WERI-Rb-1 (cell line): ENCODE data around the gene PSTPIP2.

Experiments
- DNase-seq: peaks from one replicate; pipeline ENCODE4 v3.0.0-alpha.2; 2020
- H3K27ac ChIP-seq: fragments of 250-450 bp; sonication (Bioruptor Pico); 2 replicates; pipeline ENCODE4 v1.5.1; 2020; ENCODE audit warnings: mild to moderate bottlenecking, moderate library complexity
- H3K27me3 ChIP-seq: fragments of 250-450 bp; sonication (Bioruptor Pico); 2 replicates; pipeline ENCODE4 v1.5.1; 2021; ENCODE audit warnings: mild to moderate bottlenecking, low read depth, moderate library complexity; ENCODE audit not compliant: insufficient read depth, severe bottlenecking
- H3K36me3 ChIP-seq: fragments of 250-450 bp; sonication (Bioruptor Pico); 2 replicates; pipeline ENCODE4 v1.5.1; 2020; ENCODE audit warnings: mild to moderate bottlenecking, moderate library complexity
- H3K4me3 ChIP-seq: 2 replicates; pipeline ENCODE4 v1.5.1; 2011; ENCODE audit warnings: low read depth, mild to moderate bottlenecking, control low read depth, low read length
- H3K9me3 ChIP-seq: fragments of 250-450 bp; sonication (Bioruptor Pico); 2 replicates; pipeline ENCODE4 v1.5.1; 2021; ENCODE audit warnings: mild to moderate bottlenecking, moderate library complexity; ENCODE audit not compliant: severe bottlenecking
- TF ChIP-seq, protein P1 (sequence below): IDR thresholded peaks from 2 replicates; pipeline ENCODE4 v1.5.1; 2011; ENCODE audit warnings: low read depth, mild to moderate bottlenecking, control low read depth, inconsistent platforms, low read length

PSTPIP2 gene

DNA sequence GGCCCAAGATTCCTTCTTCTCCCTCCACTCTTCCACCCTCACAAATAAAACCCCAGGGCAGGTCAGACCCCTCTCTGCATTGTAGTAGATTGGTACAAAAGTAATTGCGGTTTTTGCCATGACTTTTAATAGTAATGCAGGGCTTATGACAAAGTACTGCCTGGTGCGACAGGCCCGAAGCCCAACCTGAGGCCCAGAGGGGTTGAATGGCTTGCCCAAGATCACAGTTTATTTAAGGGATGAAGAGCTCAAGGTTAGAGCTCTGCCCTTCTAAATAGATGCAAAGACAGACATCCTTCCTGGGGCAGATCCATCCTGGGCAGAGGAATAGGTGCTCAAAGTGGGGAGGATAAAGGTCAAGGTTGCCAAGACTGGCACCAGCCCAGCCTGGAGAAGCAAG, 899 bp upstream of the PSTPIP2 start:
- Histone ChIP-seq H3K36me3 (peaks cover 12% of the 10 kb centered on the region), H3K9me3 (no peaks in the 10 kb centered on the region), H3K4me3 (no peak overlapping the region), H3K27me3 (peaks cover 6% of the 10 kb centered on the region), H3K27ac (no peak overlapping the region)
- DNase-seq = no peak
- TF ChIP-seq, protein P1, sequence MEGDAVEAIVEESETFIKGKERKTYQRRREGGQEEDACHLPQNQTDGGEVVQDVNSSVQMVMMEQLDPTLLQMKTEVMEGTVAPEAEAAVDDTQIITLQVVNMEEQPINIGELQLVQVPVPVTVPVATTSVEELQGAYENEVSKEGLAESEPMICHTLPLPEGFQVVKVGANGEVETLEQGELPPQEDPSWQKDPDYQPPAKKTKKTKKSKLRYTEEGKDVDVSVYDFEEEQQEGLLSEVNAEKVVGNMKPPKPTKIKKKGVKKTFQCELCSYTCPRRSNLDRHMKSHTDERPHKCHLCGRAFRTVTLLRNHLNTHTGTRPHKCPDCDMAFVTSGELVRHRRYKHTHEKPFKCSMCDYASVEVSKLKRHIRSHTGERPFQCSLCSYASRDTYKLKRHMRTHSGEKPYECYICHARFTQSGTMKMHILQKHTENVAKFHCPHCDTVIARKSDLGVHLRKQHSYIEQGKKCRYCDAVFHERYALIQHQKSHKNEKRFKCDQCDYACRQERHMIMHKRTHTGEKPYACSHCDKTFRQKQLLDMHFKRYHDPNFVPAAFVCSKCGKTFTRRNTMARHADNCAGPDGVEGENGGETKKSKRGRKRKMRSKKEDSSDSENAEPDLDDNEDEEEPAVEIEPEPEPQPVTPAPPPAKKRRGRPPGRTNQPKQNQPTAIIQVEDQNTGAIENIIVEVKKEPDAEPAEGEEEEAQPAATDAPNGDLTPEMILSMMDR = no peak

DNA sequence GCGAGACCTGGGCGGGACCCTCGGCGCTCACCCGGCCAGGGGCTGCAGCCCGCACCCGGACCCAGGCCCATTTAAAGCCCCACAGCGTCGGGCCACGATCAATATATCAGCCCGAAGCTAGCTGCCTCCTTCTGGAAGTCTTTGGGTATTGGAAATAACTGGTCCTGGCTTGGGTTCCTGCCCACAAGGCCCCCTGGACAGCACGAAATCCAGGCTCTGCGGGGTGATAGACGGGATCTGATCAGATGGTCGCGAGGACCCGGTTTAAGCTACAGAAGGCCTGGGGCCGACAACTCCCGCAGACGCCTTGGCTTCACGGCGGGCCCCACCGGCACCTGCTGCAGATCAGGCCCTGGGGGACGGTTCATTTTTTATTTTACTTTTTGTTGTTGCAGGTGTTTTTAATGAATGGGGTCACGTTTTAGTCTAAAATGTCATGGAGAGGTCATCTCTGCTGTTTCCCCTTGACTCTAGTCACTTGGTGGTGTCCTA, 362 bp upstream of the PSTPIP2 start:
- Histone ChIP-seq H3K4me3 (peak overlapping the region; percentile 47), H3K27me3 (peaks cover 6% of the 10 kb centered on the region), H3K27ac (no peak overlapping the region), H3K36me3 (peaks cover 6% of the 10 kb centered on the region), H3K9me3 (no peaks in the 10 kb centered on the region)
- no peak for DNase-seq
- TF ChIP-seq, protein P1 = no peak

DNA sequence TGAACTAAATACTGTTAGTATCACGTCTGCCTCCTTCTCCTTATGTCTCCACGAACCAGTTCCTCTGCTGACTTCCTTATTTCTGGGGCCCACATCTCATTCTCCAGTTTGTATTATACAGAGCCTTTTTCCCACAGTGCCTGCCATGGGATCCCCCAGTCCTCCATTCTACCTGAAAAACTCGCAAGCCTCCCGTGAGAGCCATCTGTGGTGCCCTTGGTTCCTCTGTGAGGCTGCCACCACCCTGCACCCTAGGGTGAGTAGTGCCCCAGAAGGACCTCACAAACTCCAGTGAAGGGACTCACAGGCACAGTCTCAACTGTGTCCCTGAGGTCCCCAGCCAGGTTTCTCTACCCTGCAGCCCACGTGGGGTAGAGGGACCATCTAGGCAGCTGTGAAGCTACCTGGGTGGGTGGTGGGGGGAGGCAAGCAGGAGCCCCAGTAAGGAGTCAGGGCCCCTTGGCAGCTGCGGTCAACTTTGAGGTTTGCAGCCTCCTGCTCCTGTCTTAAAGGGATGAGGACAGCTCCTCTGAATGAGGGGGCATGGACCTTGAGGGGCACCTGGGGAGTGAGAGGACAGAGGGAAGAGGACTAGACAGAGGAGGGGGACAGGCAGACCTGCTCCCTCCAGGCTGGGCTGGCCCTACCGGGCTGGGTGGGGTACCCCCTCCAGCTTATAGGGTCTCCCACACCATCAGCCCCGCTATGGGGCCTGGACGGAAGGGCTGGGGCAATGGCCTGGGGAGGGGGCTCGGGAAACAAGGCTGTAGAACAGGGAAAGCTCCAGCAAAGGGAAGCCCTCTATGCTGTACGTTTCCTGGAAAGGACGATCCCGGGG, 1.0 kb downstream of the PSTPIP2 start:
- no peak overlapping the region for H3K27ac ChIP-seq
- TF ChIP-seq, protein P1 = no peak
- DNase-seq = no peak

DNA sequence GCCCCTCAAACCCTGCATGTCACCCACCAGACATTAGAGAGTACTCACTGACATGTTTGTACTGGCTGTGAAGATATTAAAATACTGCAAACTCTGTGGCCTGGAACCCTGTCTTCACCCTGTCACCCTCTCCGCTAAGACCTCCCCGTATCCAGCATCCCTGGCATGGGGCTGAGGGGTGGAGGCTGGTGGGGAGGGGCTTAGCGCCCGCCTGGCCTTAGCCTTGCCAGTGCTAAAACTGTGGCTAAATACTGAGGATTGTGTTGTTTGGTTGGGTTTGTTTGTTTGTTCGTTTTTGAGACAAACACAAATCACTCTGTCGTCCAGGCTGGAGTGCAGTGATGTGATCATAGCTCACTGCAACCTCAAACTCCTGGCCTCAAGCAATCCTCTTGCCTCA, 1.8 kb downstream of the PSTPIP2 start:
- H3K27ac ChIP-seq = no peak overlapping the region
- H3K36me3 ChIP-seq = peaks cover 3% of the 10 kb centered on the region; the same call in 1 of the 2 replicates
- H3K4me3 ChIP-seq = no peak overlapping the region
- H3K27me3 ChIP-seq = peaks cover 6% of the 10 kb centered on the region
- no peaks in the 10 kb centered on the region for H3K9me3 ChIP-seq
- no peak for DNase-seq
- TF ChIP-seq, protein P1 = no peak

More for the DNA sequence above, 1.0 kb downstream of the PSTPIP2 start:
- peaks cover 3% of the 10 kb centered on the region; the same call in 1 of the 2 replicates for H3K36me3 ChIP-seq
- peaks cover 6% of the 10 kb centered on the region for H3K27me3 ChIP-seq
- H3K9me3 ChIP-seq = no peaks in the 10 kb centered on the region
- H3K4me3 ChIP-seq = peak overlapping the region; percentile 47

DNA sequence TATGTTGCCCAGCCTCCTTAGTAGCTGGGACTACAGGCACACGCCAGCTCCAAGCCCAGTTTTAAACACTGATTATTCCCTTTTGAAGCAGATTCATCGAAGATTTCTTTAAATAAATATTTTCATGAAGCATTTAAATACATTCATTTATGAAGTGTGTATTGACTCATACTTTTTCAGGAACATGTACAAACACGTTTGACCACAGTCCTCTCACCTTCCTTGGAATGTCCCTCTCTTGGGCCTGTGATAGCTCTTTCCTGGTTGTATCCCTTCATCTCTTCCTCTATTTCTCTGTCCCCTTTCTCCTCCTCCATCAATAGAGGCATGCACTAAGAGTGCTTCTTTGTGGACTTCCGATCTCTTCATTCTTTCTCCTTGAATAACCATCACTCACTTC, 2.5 kb downstream of the PSTPIP2 start:
- H3K9me3 ChIP-seq = no peaks in the 10 kb centered on the region
- H3K36me3 ChIP-seq = no peaks in the 10 kb centered on the region; the same call in 1 of the 2 replicates
- H3K27me3 ChIP-seq = peaks cover 6% of the 10 kb centered on the region
- H3K4me3 ChIP-seq = no peak overlapping the region
- no peak for DNase-seq
- no peak overlapping the region for H3K27ac ChIP-seq
- TF ChIP-seq, protein P1 = no peak
